SW480 (cell line): ENCODE measurements around the gene DLG1.
"Not testable (repeated sequence)": the region's sequence is repeated elsewhere in the genome, so short reads cannot be mapped to it uniquely, and the experiment has no call there.

Experiments used
- DNase-seq: peaks from one replicate; pipeline ENCODE4 v3.0.0-alpha.2; 2016; ENCODE audit warnings: low spot score

DLG1 gene

DNA sequence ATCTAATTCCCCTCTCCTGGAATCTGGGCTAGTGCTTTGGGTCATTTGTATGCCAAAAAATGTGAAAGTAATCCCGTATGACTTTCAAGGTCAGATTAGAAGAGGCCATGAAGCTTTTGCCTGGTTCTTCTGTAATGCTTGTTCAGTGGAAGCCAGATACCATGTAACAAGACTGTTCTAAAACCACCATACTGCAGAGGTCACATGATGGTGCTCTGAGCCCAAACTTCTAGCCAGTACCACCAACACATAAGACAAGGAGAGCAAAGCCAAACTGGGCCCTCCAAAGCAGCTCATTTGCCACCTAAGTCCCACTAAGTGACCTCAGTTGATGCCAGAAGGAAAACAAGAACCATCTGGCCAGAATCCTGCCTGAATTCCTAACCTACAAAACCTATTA, 204.5 kb downstream of the DLG1 start:
- DNase-seq, result no peak

DNA sequence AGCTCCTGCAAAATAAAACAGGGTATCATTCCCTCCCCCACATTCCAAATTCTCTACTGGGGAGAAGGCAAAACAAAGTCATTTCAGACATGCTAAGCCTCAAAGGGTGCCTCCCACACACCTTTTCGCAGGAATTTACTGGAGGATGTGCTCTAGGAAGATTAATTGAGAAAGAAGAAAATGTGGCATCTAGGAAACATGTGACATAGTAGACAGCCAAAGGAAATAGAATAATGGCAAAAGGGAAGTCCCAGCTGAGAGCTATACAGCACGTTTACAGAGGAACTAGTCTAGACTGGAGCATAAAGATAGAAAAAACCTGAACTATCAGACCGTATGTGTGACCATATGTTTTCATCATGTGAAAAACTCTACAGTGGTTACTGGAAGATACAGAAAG, 210.0 kb downstream of the DLG1 start:
- DNase-seq, result no peak

DNA sequence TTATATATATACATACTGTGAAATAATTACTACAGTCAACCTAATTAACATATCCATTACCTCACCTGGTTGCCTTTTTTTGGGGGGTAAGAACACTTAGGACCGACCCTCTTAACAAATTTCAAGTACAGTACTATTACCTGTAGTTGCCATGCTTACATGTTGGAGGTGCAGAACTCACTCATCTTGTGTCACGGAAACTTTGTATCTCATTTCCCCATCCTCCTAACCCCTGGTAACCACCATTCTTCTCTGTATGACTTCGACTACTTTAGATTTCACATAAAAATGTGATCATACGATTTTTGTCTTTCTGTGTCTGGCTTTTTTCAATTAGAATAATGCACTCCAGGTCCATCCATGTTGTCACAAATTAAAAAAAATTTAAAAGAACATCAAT, 213.3 kb downstream of the DLG1 start:
- DNase-seq, result no peak

DNA sequence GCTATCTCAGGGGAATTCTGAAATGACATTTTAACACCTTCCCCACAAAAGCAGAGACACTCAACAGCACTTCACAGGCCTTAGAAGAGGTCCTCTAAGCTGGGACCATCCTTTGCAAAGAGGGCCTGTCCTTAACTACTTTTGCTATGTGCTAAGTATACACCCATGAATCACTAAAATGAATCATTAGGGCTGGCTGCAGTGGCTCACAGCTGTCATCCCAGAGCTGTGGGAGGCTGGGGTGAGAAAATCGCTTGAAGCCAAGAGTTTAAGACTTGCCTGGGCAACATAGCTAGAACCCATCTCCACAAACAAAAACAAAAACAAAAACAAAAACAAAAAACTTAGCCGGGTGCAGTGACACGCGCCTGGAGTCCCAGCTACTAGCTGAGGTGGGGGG, 214.9 kb downstream of the DLG1 start:
- DNase-seq, result no peak

DNA sequence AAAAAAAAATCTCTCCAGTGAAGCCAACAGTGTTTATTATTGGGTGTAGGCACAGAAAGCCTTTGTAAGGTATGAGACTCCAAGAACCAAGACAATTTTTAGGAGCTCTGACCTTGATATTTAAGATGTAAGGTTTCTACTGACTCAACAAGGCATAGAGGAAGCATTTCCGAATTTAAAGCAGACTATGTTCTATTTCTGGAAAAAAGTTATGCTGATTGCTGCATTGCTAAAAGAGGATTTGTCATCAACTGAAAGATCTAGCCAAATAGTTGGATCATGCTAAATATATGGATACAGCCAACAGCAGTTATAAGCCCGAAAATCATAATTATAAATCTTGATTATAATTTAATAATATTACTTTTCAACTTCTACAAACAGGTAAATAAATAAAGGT, 215.5 kb downstream of the DLG1 start:
- no peak for DNase-seq

DNA sequence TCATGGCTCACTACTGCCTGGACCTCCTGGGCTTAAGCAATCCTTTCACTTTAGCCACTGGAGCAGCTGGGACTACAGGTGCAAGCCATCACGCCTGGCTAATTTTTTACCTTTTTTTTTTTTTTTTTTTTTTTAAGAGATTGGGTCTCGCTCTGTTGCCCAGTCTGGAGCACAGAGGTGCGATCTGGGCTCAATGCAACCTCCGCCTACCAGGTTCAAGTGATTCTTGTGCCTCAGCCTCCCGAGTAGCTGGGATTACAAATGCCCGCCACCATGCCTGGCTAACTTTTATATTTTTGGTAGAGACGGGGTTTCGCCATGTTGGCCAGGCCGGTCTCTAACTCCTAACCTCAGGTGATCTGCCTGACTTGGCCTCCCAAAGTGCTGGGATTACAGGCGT, 218.1 kb downstream of the DLG1 start:
- DNase-seq, result no peak

DNA sequence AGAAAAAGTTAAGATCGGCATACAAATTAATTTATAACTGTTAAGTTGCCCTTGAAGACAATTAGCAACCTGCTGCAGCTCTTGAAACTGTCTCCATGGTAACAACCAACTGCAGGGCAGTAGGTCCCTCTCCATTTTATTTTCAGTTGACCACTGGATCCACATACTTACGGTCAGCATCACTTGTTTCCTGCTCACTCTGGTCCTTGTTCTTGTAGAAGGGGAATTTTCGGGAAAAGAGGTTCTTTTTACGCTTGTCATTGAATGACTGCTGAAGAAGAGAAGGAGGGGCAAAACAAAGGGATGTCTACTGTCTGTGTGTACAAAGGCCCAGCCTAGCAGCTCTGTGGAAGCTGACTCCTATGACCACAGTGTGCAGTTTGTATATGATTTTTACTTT, 222.0 kb downstream of the DLG1 start:
- DNase-seq, result no peak

DNA sequence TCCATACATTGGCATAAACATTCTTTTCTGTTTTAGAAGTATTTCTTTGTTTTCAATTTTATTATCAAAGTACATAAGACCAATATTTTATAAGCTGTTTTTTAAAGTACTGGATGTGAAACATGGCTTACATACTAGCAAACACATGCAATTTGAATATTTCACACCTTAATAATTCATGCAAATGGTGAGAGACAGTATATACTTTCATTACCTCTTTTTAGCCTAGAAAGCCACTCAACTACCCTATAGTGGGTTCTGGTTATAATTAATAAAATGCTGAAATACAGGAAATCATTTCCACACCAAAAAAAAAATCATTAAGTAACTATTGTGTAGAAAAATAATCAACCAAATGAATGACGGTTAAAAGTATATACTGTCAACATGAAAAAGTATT, 230.3 kb downstream of the DLG1 start:
- no peak for DNase-seq

DNA sequence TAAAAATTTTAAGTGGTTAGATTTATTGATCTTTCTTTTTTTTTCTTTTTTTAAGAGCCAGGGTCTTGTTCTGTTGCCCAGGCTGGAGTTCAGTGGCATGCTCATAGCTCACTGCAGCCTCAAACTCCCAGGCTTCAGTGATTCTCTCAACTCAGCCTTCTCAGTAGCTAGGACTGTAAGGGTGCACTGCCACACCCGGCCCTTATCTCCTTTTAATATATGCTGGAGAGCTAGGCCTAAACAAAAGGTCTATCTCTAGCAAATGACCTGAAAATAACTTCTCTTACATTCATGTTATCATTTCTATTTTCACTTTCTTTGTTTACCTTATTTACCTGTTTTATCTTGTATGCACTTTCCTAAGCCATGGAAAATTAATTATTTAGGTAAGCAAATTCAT, 233.6 kb downstream of the DLG1 start:
- no peak for DNase-seq

DNA sequence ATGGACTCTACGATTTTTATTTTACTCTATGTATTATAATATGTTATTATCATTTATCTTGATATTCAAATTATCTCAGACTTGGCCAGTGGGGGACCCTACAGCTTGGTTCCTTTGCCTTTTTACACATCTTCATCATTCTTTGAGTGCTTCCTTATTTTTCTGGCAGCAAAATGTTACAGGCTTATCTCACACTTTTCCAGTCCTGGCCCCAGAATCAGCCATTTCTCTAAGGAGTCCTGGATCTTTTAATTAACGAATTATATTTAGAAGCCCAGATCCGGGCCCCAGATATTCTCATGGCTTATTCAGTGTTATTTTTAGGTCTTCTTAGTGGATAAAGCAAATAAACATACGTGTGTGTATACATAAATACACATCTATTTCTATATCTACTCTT, 236.0 kb downstream of the DLG1 start:
- DNase-seq, result no peak

DNA sequence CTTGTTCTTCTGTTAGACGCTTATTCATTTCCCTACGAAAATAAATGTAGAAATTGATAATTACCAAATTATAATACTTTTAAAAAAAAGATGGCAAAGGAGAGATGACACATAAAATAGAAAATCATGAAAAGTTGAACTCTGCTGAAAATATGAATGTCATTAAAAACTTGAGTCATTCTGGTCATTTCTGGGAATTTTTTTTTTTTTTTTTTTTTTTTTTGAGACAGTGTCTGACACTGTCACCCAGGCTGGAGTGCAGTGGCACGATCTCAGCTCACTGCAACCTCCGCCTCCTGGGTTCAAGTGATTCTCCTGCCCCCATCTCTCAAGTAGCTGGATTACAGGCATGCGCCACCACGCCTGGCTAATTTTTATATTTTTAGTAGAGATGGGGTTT, 246.8 kb downstream of the DLG1 start:
- not testable (repeated sequence) for DNase-seq

DNA sequence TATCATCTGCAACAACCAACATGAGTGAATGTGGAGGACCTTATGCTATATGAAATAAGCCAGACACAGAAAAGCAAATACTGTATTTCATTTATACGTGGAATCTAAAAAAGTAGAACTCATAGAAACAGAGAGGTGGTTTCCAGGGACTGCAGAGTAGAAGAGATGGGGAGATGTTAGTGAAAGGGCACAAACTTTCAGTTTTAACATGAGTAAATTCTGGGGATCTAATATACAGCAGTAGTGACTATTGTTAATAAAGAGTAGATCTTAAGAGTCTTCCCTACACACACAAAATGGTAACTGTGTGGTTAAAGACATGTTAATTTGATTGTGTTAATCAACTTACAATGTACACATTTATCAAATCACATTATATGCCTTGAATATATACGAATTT, 247.9 kb downstream of the DLG1 start:
- no peak for DNase-seq

DNA sequence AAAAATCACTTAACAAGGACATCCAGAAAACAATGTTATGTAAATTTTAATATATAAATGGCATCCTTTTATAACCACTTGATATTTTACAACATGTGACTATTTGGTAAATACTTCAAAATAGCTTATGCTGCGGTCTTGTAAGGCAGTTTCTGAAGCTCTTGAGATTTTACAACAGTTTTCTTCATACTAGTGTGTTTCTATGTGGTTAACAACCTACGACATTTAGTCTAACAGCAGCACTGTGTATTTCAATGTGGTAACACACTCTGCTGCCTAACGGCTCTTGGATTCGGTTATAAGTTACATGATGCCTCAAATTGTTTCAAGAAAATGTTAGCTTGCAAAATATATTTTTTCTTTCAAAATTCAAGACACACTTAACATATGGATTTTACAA, 255.9 kb downstream of the DLG1 start:
- DNase-seq, result no peak

DNA sequence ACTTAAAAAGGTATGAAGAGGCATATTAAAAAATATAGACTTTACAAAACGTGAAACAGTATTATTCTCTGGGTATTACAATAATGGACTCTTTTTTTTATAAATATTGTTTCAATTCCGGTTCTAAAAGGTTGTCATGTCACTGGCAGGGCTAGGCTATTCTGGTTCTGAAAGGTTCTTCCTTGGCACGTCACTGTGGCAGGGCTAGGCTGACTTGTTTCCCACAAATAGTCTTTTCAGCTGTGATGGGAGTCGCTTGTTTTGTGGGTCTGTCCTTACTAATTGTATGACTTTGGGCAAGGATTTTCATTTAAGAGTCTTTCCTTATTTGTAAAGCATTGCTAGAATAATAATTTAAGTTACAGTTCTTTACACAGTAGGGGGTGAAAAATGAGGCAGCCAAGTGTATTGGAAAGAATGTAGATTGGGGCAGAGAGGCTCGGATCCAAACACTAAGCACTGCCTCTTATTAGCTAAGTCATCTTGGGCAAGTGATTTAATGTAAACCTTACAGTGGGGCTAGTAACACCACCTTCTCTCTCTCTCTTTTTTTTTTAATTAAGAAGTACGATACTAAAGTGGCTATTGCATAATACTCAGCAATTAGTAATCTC, 256.4 kb downstream of the DLG1 start:
- no peak for DNase-seq

DNA sequence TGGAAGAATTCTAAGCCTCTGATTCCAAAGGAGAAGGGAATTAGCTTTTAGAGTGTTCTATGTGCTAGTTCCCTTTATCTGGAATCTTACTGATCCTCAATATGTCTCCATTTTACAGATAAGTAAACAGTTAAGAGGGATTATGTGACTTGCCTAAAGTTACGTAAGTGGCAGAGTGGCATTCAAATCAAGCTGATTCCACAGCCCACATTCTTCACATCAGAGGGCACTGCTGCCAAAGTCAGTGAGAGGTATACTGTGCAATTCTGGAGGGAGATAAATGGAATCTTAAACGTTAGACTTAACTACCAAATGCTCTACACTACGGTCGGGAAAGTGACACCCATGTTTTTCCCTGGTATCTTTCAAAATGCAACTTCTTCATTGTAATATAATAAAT, 257.8 kb downstream of the DLG1 start:
- DNase-seq, result no peak

DNA sequence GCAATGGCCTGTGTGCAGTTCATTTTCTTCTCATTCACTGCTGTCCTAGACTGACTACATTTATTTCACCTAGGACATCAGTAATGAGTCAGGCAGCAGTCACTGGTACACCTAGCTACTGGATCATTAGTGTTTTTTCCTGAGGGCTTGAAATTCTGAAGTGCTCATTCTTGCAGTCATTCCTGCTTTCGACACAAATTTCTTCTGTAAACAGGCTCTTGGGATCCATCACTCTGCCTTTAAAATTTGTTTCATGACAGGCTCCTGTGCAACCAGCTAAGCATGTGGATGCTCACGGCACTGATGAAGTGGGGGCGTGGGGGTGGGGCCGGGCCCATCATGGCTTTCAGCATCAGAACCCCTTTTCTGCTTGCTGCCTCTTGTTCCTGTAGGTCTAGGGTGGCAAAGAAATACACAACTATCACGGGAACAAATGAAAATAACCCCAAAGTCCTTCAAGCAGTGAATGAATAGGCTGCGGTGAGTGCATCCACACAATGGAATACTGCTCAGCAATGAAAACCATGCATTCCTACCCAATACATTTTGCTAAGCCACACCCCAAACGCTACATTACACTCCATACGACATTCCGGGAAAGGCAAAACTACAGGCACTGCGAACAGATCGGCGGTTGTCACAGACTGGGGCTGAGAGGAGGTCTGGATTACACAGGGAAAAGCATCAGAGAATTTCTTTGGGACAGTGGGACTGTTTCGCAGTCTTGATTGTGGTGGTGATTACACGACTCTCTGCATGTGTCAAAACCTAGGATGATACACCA, 259.5 kb downstream of the DLG1 start:
- DNase-seq, result no peak

DNA sequence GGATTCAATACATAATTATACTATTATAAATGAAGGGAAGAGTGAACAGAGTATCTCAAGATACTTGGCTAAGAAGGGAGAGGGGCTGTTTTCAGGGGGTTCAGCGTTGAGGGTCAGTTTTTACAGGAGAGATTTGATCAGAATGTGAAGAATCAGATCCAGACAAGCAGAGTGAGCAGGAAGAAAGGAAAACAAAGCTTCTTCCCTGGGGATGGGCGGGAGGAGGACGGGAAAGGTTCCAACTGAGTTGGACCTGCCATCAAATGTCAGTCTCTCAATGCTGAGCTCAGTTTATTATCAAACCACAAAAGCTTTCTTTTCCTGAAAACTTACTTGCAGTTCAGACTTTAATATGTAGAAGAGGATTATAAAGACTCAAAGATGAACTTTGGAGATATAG, 262.8 kb downstream of the DLG1 start:
- DNase-seq, result no peak

DNA sequence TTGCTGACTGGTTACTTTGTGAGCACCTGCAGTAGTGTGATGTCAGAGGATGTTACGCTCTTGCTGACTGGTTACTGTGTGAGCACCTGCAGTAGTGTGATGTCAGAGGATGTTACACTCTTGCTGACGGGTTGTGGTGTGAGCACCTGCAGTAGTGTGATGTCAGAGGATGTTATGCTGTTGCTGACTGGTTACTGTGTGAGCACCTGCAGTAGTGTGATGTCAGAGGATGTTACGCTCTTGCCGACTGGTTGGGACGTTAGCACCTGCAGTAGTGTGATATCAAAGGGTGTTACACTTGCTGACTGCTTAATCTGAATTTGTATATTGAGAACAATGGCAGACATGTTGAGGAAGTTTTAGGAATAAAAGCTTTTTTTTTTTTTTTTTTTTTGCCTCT, 263.6 kb downstream of the DLG1 start:
- not testable (repeated sequence) for DNase-seq

DNA sequence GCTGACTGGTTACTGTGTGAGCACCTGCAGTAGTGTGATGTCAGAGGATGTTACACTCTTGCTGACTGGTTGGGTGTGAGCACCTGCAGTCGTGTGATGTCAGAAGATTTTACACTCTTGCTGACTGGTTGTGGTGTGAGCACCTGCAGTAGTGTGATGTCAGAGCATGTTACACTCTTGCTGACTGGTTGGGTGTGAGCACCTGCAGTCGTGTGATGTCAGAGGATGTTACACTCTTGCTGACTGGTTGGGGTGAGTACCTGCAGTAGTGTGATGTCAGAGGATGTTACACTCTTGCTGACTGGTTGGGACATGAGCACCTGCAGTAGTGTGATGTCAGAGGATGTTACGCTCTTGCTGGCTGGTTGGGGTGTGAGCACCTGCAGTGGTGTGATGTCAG, 264.6 kb downstream of the DLG1 start:
- not testable (repeated sequence) for DNase-seq

DNA sequence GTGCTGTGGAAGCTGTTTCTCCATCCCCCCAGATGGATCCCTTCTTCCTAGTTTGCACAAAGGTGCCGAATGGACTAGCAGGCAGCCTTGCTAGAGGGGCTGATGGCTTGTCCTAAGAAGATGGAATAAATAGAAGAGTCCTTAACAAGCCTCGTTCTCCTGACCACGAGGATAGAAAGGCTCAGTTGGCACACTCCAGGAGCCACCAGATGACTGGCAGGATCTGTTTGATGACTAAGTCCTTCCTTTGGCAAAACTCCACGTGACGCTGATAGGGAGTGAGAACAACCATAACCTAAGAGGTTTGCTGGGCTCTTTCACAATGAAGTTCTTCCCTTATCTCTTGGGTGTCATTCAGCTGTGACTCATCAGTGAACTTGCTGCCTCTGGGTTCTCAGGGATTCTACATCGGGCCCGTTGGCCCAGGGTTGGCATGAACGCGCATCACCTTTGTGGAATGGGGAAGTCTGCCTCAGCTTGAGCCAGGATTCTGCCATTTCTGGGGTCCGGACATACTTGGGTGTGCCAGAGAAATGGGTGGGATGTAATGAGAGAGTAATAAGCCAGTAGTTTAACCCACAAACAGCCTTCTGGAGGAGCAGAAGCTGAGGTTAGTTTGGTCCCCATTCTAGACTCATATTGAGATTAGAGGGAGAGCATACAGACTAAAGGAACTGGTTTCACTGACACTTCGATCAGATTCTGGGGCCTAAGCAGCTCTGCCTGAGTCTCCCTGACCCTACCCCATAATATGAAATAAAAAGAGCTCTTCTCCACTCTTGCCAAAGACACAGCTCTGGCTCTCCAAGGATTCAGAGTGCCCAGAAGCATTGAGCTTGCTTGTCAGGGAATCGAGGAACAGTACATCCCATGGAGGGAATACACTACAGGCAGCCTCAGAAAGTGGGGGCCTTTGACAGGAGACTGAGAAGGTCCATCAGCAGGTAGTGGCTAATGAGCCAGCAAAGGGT, 266.8 kb downstream of the DLG1 start:
- peak; percentile 98 for DNase-seq

DNA sequence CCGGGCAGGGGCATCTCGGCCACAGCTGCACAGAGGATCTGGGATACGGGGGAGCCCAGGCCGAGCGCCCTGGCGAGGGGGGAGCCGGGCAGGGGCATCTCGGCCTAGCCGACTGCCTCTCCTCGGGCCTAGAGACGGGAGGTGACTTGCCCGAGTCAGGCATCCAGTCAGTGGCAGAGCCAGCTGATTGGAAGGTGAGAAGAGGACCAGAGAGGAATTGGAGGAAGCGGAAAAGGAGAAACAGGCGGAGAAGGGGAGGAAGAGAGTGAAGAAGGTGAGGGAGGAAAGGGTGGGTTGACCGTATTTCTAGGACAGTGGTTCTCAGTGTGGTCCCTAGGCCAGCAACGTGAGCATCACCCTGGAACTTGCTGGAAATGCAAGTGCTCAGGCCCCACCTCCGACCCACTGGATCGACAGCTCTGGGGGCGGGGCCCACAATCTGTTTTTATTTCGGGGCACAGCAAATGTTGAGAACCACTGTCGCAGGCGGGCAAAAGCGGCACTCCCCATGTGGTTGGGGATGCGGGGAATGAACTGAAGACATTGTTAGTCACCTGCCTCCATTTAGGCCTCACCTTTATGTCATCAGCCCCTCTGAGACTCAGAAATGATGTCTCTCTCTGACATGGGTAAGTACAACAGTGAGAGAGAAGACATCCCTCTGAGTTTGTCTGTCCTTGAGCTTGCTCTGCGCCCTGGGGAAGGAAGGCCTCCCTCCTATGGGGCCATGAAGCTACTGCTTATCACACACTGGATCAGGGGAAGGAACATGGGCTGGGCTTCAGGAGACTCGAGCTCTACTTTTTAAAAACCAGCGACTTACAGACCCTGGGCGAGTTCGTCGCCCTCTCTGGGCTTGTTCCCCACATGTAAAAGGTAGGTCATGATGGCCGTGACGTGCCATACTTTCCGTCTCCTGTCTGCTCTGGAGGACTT, 267.8 kb downstream of the DLG1 start:
- DNase-seq, result no peak
